ENCODE measurements around the gene TRIM66.

TRIM66 gene

DNA sequence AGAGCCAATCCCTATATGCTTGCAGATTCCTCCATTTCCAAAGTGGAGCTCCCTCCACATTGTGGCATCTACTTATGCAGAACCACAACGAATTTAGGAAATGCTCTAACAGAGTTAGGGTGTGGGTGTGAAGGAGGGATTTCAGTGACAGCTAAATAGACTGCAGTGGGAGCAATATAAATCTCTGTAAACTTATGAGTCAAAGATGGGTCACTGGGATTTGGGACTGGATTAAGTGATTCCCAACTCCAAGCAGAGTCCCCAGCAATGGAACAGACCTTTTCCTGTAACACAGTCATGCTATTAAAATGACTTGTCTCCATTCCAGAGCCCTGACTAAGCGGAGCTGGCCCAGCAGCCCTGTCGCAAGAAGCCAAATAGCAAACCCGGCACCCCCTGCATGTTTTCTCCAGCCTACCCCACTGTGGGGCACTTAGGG is 36.8 kb upstream of the TRIM66 start:
- no peak overlapping the region for H3K27ac Mint-ChIP-seq
- no peak for ATAC-seq

GRCh38 chr11:8717876-8718753 is 35.6 kb upstream of the TRIM66 start:
- peaks cover 10% of the 10 kb centered on the region for H3K4me1 Mint-ChIP-seq
- H3K9me3 Mint-ChIP-seq: no peaks in the 10 kb centered on the region
- H3K36me3 Mint-ChIP-seq: no peaks in the 10 kb centered on the region
- DNase-seq (ENCODE audit: low spot score in 2 of 2): no peak
- no peak overlapping the region for H3K4me3 Mint-ChIP-seq
- H3K27ac Mint-ChIP-seq: no peak overlapping the region
- no peak for ATAC-seq

More for the DNA sequence above, 36.8 kb upstream of the TRIM66 start:
- Mint-ChIP-seq H3K36me3 (no peaks in the 10 kb centered on the region), H3K4me3 (no peak overlapping the region), H3K9me3 (no peaks in the 10 kb centered on the region), H3K4me1 (peaks cover 10% of the 10 kb centered on the region)
- DNase-seq (ENCODE audit: low spot score in 2 of 2): no peak

DNA sequence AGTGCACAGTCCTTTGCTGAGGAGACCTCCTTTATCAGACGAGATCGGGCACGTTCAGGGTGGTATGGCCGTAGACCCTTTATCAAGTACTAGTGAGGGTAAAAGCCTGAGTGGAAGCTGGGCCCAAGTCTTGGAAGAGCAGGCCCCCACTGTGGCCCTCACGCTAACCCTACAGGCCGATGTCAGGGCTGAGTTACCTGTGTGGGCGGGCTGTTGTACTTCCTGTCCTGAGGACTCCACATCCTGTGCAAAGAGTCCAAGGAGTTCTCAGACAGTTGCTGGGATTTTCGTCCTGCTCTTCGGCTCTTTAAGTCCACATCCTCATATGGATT is 35.0 kb upstream of the TRIM66 start:
- Mint-ChIP-seq H3K4me1 (peaks cover 10% of the 10 kb centered on the region), H3K27ac (no peak overlapping the region), H3K36me3 (no peaks in the 10 kb centered on the region), H3K4me3 (no peak overlapping the region), H3K9me3 (no peaks in the 10 kb centered on the region)
- no peak for ATAC-seq
- DNase-seq (ENCODE audit: low spot score in 2 of 2): no peak

- Mint-ChIP-seq H3K4me1 (peaks cover 10% of the 10 kb centered on the region), H3K4me3 (no peak overlapping the region), H3K27ac (no peak overlapping the region), H3K9me3 (no peaks in the 10 kb centered on the region), H3K36me3 (no peaks in the 10 kb centered on the region)
- ATAC-seq (no peak), DNase-seq (ENCODE audit: low spot score in 2 of 2) (no peak)
Observed at GRCh38 chr11:8715501-8715900, 33.0 kb upstream of the TRIM66 start.

DNA sequence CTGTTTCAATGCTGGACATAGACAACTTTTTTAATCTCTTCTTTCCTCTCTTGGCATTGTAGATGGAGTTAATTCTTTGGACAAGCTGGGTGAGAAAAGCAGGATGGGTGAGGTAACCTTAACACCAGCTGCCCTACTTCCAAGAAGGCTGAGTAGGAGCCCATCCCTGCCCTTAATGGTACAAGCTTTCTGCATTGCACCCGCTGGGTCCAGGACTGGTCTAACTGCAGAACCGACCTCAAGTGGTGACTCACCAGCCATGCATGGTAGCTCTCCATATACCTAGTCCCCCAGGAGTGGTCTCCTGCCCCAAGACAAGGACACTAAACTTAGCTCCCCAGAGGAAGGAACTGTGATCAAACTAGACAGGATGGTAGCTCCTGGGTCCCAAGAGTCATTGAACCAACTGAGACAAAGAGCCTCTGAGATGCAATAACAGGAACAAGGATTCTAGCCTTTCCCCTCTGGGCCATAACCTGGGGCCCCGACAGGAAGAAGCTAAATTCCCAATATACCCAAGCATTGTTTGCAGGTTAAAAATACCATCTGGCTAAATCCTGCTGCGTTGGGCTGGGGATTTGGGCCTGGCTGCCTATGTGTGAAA is 32.3 kb upstream of the TRIM66 start:
- DNase-seq (ENCODE audit: low spot score in 2 of 2): no peak
- no peaks in the 10 kb centered on the region for H3K36me3 Mint-ChIP-seq
- ATAC-seq: no peak
- H3K9me3 Mint-ChIP-seq: no peaks in the 10 kb centered on the region
- no peak overlapping the region for H3K27ac Mint-ChIP-seq
- H3K4me1 Mint-ChIP-seq: peaks cover 10% of the 10 kb centered on the region
- no peak overlapping the region for H3K4me3 Mint-ChIP-seq

DNA sequence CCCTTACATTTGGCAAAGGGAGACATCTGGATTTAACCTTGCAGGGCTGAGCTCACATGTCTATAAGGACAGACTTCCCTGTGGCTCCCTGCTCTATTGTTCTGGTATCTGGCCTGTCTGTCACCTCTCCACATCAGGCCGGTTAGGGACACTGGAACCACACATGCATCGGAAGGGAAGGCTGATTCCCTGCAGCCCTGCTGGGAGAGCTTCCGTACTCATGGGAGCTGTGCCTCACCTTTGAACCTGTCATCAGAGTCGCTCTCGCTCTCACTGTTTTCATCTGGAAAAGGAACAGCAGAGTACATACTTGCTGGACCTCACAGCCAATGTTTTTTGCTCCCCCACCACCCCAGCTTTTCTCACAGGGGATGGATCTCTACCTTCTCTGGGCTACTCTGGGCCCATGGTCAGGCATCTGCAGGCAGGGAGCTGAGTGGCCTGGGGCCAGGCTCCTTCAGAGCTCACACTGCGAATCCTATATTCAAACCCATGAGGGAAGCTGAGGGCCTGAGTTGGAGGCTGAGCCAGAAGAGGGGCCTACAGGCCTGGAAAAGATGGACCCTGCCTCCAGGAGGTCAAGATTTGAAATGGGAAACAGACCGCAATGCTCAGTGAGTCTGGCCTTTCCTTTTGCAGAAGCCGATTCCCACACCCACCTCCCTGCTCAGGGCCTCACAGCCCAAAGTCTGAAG is 31.4 kb upstream of the TRIM66 start:
- Mint-ChIP-seq H3K9me3 (no peaks in the 10 kb centered on the region), H3K36me3 (no peaks in the 10 kb centered on the region), H3K4me1 (peaks cover 10% of the 10 kb centered on the region), H3K27ac (no peak overlapping the region), H3K4me3 (no peak overlapping the region)
- ATAC-seq (no peak), DNase-seq (ENCODE audit: low spot score in 2 of 2) (no peak)

- no peak for DNase-seq (ENCODE audit: low spot score in 2 of 2)
- no peaks in the 10 kb centered on the region for H3K9me3 Mint-ChIP-seq
Observed at GRCh38 chr11:8712506-8712905, 30.0 kb upstream of the TRIM66 start.

DNA sequence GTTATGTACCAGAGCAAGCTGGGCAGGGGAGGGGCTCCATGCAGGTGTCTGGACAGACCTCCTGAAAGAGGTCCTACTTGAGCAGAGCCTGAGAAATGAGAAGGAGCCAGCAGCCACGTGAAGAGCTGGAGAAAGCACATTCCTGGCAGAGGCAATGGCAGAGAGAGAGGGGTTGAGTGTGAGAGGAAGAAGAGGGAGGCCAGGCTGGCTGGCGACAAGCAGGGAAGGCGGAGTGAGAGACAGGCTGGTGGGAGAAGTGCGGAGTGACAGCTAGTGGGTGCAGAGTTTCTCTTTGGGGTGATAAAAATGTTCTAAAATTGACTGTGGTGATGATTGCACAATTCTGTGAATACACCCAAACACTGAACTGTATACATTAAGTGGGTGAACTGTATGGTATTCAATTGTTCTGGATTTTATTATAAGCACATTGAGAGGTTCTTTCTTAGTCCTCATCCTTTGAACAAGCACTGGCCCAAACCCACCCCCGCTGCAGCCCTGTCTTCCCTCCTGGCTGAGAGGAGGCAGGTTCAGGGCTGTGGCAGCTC is 29.5 kb upstream of the TRIM66 start:
- no peaks in the 10 kb centered on the region for H3K36me3 Mint-ChIP-seq
- no peak overlapping the region for H3K4me3 Mint-ChIP-seq
- no peak overlapping the region for H3K27ac Mint-ChIP-seq
- ATAC-seq (no peak), DNase-seq (ENCODE audit: low spot score in 2 of 2) (no peak)
- H3K4me1 Mint-ChIP-seq: peaks cover 1% of the 10 kb centered on the region
- no peaks in the 10 kb centered on the region for H3K9me3 Mint-ChIP-seq

More at GRCh38 chr11:8712506-8712905, 30.0 kb upstream of the TRIM66 start:
- H3K4me1 Mint-ChIP-seq: peaks cover 6% of the 10 kb centered on the region
- no peaks in the 10 kb centered on the region for H3K36me3 Mint-ChIP-seq
- no peak overlapping the region for H3K27ac Mint-ChIP-seq
- H3K4me3 Mint-ChIP-seq: no peak overlapping the region
- ATAC-seq: no peak

DNA sequence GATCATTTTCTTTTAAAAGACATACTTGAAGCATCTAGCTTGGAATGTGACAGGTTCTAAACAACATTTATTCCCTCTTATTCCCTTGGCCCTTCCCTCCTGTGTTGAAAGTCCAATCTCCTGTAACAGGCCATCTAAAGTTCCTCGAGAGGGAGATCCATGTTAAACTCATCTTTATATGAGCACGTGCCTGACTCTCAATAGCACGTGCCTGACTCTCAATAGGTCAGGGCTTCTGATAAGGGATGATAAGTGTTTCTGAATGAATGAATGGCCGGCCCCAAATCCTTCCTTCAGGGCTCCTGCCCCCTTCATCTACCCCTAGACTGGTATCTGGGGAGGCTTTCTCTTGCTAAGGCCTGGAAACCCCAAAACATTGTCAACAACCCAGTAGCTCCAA is 27.3 kb upstream of the TRIM66 start:
- ATAC-seq (no peak), DNase-seq (ENCODE audit: low spot score in 2 of 2) (no peak)
- Mint-ChIP-seq H3K4me1 (no peaks in the 10 kb centered on the region), H3K36me3 (no peaks in the 10 kb centered on the region), H3K27ac (no peak overlapping the region), H3K9me3 (no peaks in the 10 kb centered on the region), H3K4me3 (no peak overlapping the region)

DNA sequence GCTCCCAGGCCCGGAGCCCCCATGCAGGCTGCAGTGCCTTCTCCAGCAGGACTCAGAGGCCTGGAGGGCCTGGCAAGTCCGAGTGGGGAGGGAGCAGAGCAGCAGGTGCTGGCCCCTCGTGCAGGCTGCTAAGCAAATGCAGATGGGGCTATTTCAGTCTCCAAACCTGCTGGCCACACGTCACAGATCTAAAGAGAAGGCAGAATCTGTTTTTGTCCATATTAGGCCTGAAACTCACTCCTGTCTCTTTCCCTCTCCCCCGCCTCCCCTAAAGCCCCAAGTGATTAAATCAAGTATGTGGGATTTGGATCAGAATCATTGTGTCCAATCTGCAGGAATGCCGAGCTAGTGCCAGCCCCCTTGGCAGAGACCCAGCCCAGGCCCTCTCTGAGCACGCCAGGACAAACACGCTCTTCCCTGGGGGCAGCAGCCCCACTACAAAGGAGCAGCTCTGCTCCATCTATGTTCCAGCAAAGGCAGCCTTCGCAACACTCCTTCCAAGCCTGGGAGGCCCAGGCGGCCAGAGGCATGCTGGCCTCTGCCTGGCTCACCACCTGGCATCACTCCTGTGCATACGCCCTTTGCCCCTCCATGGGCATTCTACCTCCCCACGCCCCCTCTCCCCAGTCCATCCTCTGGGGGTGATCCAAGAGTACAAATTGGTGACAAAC is 26.7 kb upstream of the TRIM66 start:
- Mint-ChIP-seq H3K36me3 (no peaks in the 10 kb centered on the region), H3K27ac (no peak overlapping the region), H3K9me3 (no peaks in the 10 kb centered on the region), H3K4me1 (no peaks in the 10 kb centered on the region), H3K4me3 (no peak overlapping the region)
- no peak for DNase-seq (ENCODE audit: low spot score in 2 of 2)
- no peak for ATAC-seq

- Mint-ChIP-seq H3K4me1 (no peaks in the 10 kb centered on the region), H3K4me3 (no peak overlapping the region), H3K9me3 (no peaks in the 10 kb centered on the region), H3K36me3 (no peaks in the 10 kb centered on the region), H3K27ac (no peak overlapping the region)
- DNase-seq (ENCODE audit: low spot score in 2 of 2): no peak
- no peak for ATAC-seq
Observed at GRCh38 chr11:8707541-8708191, 25.2 kb upstream of the TRIM66 start.

DNA sequence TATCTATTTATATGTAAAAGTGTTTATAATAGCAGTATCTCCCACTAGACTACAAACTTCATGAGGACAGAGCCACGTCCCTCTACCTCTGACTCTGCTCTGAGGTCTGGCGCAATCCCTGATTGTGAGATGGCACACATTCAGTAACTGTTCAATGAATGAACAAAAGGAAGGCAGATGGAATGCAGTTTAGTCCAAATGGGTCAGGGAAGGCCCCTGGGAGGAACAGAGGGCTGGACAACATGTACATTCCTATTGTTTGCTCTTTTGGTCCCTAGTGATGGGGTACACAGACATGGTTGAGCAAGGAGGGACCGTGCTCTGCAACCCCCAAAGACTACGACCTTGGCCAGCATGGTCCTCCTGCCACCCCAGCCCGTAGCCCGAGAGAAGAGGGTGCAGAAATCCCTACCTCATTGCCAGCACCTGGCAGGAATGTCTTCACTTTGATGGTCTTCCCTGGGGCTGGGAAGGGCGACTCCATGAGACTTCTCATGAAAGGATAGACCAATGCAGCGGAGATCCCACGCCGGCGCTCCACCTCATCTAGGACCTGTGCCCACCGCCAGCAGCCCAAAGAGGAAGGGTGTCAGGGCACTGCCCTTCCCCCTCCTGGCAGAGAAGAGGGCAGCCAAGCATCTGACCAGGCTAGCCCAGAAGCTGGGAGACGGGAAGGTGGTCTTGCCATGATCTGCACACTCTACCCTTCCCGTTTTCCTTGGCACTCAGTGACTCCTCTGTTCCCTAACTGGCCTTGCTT is 24.4 kb upstream of the TRIM66 start:
- DNase-seq (ENCODE audit: low spot score in 2 of 2) (no peak), ATAC-seq (no peak)
- Mint-ChIP-seq H3K27ac (no peak overlapping the region), H3K4me1 (no peaks in the 10 kb centered on the region), H3K36me3 (no peaks in the 10 kb centered on the region), H3K4me3 (no peak overlapping the region), H3K9me3 (no peaks in the 10 kb centered on the region)

DNA sequence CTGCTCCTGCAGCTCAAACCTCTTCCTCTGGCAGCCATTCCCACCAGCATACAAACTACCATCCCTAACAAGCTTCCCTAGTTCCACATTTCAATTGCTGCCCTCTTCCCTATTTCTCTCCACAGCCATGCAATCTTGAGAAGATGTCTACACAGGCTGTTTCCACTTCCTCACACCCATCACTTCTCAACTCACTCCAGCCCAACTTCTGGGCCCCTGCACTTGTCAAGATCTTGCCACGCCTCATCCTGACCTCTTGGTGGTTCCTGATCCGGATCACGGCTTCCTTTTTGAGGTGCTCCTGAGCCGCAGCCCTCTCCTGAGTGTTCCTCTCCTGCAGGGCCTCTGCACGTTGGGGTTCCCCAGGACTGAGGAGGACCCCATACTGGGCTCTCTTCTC is 22.7 kb upstream of the TRIM66 start:
- no peaks in the 10 kb centered on the region for H3K4me1 Mint-ChIP-seq
- H3K9me3 Mint-ChIP-seq: no peaks in the 10 kb centered on the region
- DNase-seq (ENCODE audit: low spot score in 2 of 2) (no peak), ATAC-seq (no peak)
- H3K36me3 Mint-ChIP-seq: no peaks in the 10 kb centered on the region
- no peak overlapping the region for H3K27ac Mint-ChIP-seq
- no peak overlapping the region for H3K4me3 Mint-ChIP-seq

DNA sequence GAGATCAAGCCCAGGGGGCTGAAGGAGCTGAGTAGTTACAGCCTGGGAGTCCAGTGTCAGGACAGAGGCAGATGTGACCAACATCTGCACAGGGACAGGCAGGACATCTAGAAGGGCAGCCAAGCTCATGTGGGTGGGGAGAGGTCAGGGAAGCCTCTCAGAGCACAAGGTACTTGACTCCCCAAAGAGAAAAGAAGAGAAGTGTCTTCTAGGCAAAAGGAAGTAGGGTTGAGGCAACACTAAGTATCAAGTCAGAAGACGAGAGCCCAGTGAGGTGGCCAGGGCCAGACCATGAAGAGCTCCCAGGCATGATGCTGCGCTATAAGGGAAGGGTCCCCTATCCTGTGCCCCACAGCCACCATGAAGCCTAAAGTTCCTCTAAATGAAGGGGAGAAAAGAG is 21.7 kb upstream of the TRIM66 start:
- Mint-ChIP-seq H3K36me3 (no peaks in the 10 kb centered on the region), H3K9me3 (no peaks in the 10 kb centered on the region), H3K27ac (no peak overlapping the region), H3K4me3 (no peak overlapping the region), H3K4me1 (no peaks in the 10 kb centered on the region)
- no peak for DNase-seq (ENCODE audit: low spot score in 2 of 2)
- no peak for ATAC-seq

Data from stimulated activated effector memory CD8-positive, alpha-beta T cell treated with anti-CD3 and anti-CD28 coated beads, Interleukin-12 subunit alpha, Interleukin-12 subunit beta, amount 100 ng/mL, for 72 hours (primary cell).